OCI-M2 (cell line): ENCODE measurements around the gene IQCH.
A peak's percentile ranks its signal among the peaks of the same experiment; 100 is the strongest.

ENCODE experiments used
- DNase-seq: peaks from one replicate; lab custom pipeline; 2025; ENCODE audit not compliant: unreplicated experiment; lab: John Stamatoyannopoulos, UW

The IQCH gene

DNA sequence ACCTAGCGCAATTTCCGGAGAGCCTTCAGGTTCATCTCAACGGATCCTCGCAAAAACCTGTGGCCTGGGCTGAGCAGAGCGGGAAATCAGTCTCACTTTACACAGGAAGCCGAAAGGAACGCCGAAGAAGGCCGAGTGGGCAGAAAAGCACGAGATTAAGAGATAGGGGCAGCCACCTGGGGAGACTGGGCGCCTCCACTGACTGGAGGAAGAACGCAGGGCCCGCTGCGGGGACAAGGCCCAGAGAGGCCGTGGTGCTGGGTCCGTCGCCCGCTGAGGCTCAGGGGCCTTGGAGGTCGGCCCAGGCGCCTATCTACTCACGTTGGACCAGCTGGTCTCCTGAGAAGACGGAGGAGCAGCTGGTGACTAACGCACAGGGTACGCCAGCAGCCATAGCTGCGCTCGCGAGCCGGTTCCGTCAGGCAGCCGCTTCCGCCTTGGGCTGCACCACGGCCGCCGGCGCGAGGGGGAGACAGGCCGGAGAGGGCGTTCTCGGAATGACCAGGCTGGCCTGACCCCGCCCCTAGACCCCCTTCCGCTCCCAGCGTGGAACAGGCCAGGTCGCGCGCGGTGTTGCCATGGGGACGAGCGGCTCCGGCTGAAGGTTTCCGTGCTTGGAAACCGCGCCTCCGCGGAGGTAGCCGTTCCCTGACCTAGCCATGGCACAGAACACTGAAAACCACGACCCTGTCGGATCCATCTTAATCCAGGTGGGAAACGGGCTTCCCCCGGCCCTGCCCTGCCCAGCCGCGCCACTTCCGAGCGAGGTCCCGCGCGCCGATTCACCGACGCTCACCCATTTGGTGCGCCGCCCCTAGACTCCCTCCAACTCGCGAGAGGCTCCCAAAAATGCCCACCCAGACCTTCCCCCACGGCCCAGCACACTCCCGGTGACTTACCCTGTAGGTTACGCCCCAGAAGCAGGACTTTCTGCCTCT is at the start of gene IQCH, which contains the start of gene AAGAB:
IQCH (plus strand) TSS at position 549 of the 938 bp plus-strand sequence; CDS start at position 660, 111 bp downstream.
AAGAB (minus strand) TSS at position 424 of the 938 bp plus-strand sequence; CDS start at position 394, 30 bp downstream.
- peak; percentile 72 for DNase-seq

DNA sequence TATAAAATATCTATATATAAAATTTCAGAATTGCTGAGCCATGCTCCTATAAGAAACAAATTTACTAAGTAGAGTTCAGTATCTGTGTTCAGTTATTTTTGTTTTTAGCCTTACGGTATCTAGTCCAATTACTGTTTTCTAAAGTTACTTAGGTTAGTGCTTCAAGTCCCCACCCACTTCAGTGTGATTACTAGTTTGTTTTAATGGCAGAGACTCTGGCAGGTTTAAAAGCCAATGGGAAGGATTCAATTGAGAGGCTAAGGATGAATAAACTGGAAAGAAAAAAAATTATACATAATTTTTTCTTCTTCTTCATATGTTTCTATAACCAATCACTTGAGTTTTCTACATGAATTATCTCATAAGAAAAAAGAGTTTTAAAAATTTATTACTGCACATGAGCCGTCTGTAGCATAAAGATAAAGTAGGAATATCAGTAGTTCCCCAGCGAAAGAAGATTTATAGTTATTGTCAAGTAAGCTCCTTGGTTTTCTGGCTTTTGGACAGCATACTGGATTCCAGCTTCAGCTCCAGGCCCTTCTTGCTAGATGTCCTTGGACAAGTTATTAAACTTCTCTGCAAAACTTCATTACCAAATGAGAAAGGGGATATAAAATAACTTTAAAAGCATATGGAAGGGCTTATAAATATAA is 46.9 kb upstream of the IQCH start:
- DNase-seq, result no peak

DNA sequence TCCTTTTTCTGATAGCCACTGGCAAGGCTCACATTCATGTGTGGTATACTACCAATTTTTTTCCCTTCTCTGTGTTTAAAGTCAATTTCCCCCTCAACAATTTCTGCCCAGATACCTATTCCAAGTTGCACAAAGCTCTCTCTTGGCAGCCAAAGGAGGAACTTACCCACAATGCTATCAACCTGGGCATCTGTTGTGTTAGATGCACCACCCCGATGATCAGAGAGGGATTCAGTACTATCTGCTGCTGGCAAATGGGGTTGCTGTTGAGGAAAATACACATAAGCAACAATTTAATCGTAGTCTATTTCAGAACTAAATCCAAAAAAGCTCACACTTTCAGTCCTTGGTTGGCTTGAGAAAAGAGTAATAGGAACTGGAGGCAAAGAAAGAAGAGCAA is 46.2 kb upstream of the IQCH start:
- DNase-seq, result no peak

DNA sequence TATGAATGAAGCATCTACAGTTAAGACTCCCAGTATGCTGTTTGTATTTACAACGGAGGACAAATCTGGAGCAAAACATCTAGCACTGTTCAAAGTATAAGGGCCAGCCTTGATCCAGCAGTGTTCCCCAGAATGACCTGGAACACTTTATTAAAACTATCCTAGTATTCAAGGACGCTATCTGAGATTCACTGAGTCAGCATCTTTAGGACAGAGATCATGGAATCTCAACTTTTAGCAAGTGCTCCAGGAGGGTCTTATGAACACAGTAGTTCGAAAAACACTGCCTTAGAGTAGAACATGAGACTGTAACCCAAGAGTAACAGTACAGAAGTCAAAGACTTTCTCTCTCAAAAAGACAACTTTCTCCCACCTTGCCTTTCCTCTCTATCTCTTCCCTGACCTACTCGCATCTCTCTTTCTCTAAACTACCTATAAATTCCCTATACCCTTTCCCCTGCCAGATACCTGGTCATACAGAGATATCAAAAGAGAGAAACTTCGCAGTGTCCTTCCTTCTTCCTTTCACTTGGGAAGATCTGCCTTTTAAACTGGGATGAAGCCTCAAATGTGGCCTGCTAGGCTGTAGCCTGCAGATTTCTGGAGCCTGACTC is 43.9 kb upstream of the IQCH start:
- DNase-seq, result no peak

DNA sequence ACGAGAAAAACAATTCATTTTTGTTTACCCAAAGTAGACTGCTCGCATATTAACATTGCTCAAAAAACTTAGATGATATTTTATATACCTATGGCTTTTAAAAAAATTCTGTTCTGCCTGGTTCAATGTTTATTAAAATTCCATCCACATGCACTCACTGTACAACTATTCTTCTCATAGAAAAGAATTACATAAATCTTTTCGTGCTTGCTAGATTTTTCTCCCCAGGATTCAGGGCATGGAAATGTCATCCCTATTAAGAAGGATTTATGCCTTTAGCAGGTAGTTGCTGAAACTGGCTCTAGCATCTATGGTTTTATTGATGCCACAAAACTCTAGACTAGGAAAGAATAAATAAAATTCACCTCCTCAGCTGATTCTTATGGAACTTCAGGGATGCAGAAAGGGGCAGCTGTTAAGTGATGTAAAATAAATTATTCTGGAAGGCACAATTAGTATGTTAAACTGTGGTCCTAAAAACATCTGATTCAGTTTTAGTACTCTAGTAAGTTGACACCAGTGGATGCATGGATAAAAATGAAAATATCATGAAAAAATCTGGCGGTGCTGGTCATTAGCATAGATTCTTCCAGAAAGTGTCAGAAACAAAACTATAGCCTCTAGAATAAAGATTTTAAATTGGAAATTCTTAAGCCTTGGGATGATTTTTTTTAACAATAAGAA is 41.8 kb upstream of the IQCH start:
- no peak for DNase-seq

DNA sequence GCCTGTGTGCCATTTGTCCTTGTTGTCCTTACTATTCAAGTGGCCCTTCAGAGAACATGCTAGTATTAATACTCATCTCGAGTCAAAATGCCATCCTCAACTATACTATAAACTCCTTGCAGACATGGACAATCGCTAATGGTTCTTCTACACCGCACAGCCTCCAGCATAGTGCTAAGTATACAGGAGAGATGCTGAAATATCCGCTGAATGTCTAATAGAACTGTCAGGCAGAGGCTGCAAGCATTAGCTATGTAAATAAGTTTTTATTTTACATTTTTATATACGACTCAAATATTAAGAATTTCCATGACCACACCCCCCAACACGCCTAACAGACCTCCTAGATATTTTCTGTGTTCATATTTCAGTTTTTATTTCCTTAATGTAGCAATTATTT is 39.5 kb upstream of the IQCH start:
- no peak for DNase-seq

GRCh38 chr15:67216859-67217258 is 37.7 kb upstream of the IQCH start:
- no peak for DNase-seq

DNA sequence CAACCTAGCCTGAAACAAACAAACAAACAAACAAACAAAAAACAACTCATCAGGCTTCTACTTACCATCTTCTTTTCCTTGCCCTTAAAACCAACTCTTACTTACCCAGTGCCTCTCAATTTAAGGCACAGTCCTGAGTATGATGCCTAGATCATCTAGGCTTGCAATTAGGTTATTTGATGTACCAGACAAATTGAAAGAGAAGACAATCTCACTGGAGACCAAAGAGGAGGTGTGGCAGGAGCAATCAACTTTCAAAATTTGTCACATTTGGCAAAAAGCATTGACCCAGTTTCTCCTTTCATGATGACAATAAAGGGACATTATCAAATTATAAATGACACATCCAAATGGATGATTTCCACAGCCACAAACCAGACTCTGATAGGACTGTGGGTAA is 36.2 kb upstream of the IQCH start:
- DNase-seq, result no peak

DNA sequence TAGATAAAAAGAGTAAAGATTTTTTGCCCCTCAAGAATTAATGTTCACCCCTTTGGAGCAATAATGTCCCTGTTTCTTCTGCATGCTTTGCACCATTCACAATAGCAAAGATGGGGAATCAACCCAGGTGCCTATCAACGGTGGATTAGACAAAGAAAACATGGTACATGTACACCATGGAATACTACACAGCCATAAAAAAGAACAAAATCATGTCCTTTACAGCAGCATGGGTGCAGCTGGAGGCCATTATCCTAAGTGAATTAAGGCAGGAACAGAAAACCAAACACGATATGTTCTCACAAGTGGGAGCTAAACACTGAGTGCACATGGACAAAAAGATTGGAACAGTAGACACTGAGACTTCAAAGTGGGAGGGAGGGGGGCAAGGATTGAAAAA is 35.3 kb upstream of the IQCH start:
- DNase-seq, result no peak

- no peak for DNase-seq
These were observed 29.7 kb upstream of the IQCH start for GRCh38 chr15:67224889-67225288.

DNA sequence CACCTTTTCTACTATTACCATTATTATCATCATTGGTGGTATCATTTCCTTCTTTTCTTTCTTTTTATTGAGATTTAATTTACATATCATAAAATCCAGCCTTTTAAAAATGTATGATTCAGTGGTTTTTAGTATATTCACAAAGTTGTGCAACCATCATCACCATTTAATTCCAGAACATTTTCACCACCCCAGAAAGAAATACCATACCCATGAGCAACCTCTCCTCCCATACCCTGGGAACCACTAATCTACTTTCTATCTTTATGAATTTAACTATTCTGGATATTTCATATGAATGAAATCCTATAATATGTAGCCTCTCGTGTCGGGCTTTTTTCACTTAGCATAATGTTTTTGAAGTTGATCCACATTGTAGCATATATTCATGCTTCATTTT is 29.2 kb upstream of the IQCH start:
- no peak for DNase-seq

DNA sequence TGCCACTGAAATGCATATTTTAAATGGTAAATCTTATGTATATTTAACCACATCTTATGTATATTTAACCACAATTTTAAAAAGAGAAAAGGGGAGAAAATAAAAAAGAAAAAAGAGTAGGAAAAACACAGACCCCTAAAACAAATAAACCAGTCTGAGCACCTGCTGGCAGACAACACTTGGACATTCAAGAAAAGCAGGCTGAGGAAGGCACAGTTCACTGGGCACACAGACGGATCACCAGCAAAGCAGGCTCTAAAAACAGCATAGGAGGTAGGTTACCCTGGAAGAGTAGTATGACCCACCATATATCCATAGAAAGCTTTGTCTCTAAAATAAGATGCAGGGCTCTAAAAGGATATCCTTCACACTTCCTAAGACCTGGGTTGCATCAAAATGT is 27.2 kb upstream of the IQCH start:
- DNase-seq, result no peak

DNA sequence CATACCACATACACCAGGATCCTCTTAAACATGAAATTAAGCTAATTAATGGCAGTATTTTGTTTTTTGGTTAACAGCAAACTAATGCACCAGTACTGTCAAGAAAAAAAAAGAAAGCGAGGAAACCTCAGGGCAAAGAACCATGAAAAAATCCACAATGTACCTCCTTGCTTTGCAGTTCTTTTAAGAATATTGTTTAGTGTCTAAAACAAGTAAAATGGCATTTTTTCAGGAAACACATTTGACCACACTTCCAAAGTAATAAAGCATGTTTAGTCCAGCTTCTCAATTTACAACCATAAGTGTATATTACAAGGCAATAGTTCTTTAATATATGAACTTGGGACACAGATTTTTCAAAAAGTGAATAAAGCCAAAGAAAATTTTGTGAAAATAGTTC is 26.7 kb upstream of the IQCH start:
- no peak for DNase-seq

- no peak for DNase-seq
These were observed 26.3 kb upstream of the IQCH start for GRCh38 chr15:67228286-67228685.

DNA sequence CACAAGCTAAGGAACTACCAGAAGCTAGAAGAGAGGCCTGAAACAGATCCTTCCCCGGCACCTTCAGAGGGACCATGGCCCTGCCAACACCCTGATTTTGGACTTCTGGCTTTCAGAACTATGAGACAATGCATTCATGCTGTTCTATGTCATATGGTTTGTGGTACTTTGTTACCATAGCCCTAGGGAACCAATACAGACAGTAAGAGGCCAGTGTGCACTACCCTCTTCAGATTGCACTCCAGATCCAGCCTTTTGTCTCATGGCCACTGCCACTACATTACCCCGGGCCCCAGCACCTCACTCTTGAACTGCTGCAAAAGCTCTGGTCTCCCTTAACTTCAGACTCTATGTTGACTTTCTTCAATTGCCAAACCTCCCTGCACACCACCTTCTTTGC is 24.1 kb upstream of the IQCH start:
- no peak for DNase-seq

GRCh38 chr15:67232591-67232990 is 22.0 kb upstream of the IQCH start:
- DNase-seq, result no peak

DNA sequence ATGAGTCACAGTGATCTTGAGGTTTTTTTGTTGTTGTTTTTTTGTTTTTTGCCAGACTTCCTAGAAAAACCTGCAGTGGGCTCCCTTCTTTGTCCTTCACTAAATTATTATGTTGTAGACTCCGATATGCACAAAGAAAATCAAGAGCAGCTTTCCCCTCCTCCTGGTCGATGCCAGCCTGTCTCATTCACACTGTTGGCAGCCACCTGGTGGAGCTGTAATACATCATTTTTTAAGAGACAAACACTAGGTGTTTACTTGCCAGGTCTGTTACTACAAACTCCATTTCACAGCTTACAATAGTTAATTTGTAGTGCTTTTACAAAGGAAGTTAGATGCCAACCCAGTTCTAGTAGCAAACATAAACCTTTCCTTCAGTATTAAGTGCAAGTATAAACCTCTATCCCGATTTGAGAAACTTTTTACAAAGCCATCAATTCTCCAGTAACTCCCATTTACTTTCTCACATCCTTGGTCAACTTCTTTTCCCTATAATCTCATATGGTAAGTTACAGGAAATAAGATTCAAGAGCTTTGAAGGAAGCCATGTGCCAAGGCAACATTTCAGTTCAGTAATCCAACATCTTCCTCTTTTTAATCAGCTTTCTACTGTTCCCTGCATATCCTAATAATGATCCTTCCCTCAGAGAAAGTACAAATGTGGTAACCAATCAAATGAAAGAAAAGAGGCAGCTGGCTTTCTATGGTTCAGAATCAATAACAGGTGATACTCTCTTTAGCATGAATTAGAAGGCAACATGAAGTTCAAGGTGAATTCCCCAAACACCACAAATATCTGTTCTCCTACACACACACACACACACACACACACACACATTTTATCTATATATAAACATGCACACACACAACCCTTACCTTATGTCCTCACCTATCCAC is 14.1 kb upstream of the IQCH start:
- DNase-seq, result no peak

DNA sequence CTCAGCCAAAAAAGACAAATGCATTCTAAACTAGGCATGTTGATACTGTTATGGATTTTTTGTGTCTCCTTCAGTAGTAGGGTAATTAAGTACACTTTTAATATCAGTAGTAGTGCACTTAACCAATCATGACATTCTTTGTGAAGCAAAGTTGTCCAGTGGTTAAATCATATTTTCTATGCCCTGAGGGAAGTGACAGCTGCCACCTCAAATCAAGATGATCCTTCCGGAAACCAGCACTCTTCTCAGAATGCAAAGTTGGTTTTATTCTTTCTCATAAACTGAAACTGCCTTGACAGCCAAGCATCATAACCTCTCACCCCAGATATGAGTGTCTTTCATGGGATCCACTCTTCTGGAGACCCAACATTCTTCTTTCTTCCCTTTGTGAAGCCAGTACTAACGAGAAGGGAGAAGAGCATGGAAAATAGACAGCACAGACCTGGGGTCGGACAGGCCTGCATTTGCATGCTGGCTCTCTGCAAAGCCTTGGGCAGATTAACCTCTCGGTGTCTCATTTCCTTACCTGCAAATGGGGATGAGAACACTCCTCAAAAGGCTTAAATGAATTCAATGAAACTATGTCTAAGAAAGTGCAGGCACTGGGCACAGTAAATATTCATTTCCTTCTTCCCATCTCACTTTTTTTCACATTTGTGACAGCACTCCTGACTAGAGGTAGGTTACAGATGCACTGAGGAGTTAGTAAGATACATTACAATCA is 13.3 kb upstream of the IQCH start:
- no peak for DNase-seq

GRCh38 chr15:67242708-67243111 is 11.9 kb upstream of the IQCH start:
- no peak for DNase-seq
